Omental fat pad (tissue), 4 donors: Measurements from ENCODE around the gene CNNM2. TPM values are rescaled to one million over a fixed set of nuclear protein-coding genes. Genes with fewer than 3 reads are reported as not detected.

Source experiments
- ATAC-seq: fragments of 150-250 bp; one replicate; pipeline ENCODE4 v1.9.1; 2016; ENCODE audit warnings: mild to moderate bottlenecking, moderate library complexity; ENCODE audit not compliant: low FRiP score
- DNase-seq: peaks from one replicate; pipeline ENCODE4 v3.0.0-alpha.2; 2019; ENCODE audit warnings: low spot score
- CTCF ChIP-seq, 3 donors: fragments of 450-650 bp; IDR thresholded peaks; one replicate each; pipeline ENCODE4 v1.5.1; 2016 to 2017; ENCODE audit warnings: antibody characterized with exemption in 3 of 3, mild to moderate bottlenecking in 3 of 3, moderate library complexity in 2 of 3
- total RNA-seq, 4 donors: library from RNA; depleted of rRNA; stranded (reverse); fragments of >200 nt; gene quantifications; one replicate each; pipeline ENCODE4 v1.1.0, GENCODE V29; 2016

The CNNM2 gene
- total RNA-seq, 4 donors from 2014 or later: 2.3 to 9.8 (median 3.2) TPM

DNA sequence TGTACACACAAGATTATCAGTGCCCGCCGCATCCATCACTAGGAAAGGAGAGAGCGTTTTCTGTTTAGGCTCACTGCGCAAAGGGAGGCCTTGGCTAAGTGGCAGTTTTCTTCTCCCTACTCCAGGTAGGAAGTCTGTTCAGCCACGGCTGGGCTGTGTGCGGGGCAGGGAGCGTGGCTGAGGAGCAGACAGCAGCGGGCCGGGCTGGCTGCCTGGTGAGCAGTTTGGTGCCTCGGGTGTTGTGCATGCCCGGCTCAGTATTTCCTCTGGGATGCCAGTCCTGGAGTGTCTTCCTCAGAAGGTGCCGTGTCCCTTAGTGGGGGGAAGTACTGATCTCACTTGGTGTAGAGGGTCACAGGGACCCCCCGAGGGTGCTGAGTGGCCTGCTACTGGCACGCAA lies 160.6 kb downstream of the CNNM2 start:
- no peak for DNase-seq
- no peak for ATAC-seq
- no peak for TF ChIP-seq CTCF (IDR thresholded peaks at IDR 0.05)

- DNase-seq (no peak), ATAC-seq (no peak)
- TF ChIP-seq CTCF (IDR thresholded peaks at IDR 0.05): no peak
Measured at GRCh38 chr10:103079100-103079499, 161.0 kb downstream of the CNNM2 start.

- DNase-seq (no peak), ATAC-seq (no peak)
Measured at GRCh38 chr10:103079946-103080345, 161.9 kb downstream of the CNNM2 start.

DNA sequence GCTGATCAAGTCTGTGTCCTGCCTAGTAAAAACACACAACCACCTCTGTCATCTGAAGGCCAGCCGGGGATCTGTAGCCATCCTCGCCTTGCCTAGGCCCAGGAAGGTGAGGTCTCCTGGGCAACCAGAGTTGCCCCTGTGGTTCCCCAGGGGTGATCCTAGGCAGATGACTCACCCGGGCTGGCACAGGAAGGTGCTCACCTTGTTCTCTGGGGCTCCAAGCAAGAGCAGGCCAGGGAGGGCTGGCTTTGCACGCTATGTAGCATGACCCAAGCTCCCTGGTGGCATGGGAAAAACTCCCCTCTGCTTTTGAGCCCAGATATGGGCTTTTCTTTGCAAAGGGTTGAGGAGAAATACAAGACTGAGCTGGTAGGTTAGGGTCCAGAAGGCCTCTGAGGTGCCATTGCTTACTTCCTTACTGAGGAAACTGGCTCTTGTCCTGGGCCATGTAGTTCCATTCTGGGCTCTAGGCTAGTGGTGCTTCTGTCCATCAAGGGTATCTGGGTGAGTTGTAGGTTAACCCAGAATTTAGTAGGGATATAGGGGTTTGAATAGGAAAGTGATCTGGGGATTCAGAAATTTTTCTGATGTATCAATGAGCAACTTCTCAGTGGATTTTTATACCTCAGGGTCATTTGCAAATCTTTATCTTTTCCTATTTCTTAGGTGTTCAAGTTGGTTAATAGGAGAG lies 162.9 kb downstream of the CNNM2 start:
- no peak for TF ChIP-seq CTCF (IDR thresholded peaks at IDR 0.05)
- ATAC-seq (no peak), DNase-seq (no peak)

More at GRCh38 chr10:103079946-103080345, 161.9 kb downstream of the CNNM2 start:
- TF ChIP-seq CTCF (IDR thresholded peaks at IDR 0.05): no peak

- TF ChIP-seq CTCF (IDR thresholded peaks at IDR 0.05): no peak
- ATAC-seq (no peak), DNase-seq (no peak)
Measured at GRCh38 chr10:103082683-103083082, 164.6 kb downstream of the CNNM2 start.

GRCh38 chr10:103083266-103083976 lies 165.3 kb downstream of the CNNM2 start:
- no peak for ATAC-seq

More at GRCh38 chr10:103083266-103083976, 165.3 kb downstream of the CNNM2 start:
- no peak for TF ChIP-seq CTCF (IDR thresholded peaks at IDR 0.05)
- DNase-seq: no peak
